Stimulated activated CD8-positive, alpha-beta memory T cell treated with anti-CD3 and anti-CD28 coated beads, Interleukin-2, amount 100 ng/mL, for 48 hours (primary cell): ENCODE measurements around the gene ADSS1.

Source experiments
- DNase-seq, 2 donors: peaks; one replicate each; pipeline ENCODE4 v3.0.0-alpha.2; 2020; ENCODE audit warnings: low read depth in 2 of 2

ADSS1 gene

DNA sequence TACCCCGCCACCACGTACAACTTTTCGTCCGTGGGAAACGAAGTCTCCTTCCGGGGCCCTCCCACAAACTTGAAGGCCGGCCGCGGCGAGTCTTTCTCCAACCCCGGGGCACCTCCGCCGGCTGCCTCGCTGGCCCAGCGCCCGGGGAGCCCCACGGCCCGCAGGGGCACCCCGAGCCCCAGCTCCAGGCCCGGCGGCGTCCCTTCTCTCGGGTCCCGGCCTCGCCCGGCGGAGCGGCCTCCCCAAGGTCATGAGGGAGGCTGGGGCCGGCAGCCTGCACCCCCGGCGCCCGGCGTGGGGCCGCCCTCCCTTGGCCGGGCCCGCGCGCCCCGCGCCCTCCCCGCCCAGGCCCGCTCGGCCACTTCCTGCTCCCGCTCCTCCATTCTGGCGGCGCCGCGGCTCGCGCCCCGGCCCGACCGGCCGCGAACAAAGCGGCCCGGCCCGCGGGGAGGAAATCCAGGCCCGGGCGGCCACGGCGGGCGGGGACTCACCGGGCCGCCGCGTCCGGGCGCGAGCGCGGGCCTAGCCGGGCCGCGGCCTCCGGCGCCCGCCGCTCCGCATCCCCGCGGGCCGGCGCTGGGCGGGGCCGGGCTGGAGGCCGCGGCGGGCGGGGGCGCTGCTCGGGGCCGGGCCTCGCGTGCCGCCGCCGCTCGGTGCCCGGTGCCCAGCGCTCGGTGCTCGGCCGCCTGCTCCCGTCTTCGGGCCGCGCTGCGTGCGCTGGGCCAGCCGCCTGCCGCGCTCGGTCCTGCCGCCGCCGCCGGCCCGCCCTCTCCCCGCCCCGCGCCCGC lies 71.2 kb downstream of the ADSS1 start, which contains the start of gene AKT1:
AKT1 (minus strand) TSS at position 756 of the 788 bp plus-strand sequence. CDS start 3,105 bp downstream, outside the sequence.
- no peak for DNase-seq

DNA sequence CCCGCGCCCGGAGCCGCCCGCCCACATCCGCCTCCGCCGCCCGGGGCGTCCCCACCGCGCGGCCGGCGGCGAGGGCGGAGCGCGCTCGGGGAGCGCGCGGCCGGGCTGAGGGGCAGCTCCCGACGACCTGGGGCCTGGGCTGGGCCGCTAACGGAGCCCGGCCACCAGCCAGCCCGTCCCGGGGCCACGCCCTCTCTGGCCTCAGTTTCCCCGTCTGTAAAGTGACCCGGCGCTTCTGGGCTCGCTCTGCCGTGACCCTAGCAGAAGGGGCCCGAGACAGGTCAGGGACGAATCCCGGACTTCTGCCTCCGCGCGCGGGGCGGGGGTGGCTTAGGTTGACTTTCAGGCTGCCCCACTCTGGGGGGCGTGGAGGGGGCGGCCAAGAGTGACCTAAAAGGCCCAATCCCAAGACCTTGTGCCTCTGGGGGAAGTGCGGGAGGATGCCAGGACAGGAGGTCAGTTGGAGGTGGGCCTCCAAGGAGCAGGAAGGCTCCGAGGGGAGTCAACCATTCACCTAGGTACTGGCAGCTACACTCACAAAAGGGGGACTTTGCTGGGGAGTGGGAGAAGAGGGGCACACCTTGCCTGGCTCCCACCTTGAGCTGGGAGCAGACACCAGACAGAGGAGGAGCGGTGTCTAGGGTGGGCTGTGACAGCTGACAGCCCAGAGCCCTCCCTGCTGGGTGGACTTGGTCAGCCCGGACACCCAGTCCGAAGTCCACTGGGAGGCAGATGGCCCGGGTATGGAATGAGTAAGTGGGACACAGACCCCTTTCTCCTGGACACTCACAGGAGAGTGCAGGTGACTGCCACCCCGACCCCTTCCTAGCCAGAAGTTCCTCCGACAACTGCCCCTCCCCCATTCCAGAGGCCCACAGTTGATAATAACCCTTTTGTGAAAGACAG lies 72.0 kb downstream of the ADSS1 start:
- DNase-seq = peak in 1 of 2 donors; percentile 48

DNA sequence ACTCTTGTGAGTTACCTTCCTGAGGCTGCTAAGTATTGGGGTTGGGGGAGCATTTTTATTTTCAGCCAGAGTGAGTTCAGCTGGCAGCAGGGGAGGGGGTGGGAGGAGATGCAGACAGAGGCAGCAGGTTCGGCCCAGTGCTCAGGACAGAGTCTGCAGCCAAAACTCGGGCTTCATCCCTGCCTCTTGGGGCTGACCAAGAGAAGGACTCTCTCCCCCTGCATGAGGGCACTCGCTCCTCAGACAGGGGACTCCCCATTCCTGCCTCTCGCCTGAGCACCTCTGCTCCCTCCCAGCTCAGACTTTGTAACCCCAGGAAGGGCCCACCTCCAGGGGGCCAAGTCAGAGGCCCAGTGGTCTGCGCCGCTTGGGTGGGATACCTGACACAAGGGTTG lies 72.7 kb downstream of the ADSS1 start:
- no peak for DNase-seq
